ENCODE results near the gene RRM2. TPM values are rescaled to one million over a fixed set of nuclear protein-coding genes. Genes with fewer than 3 reads are reported as not detected.

RRM2 gene
- total and polyA plus RNA-seq, 2 donors (not counting 1 experiment from before 2014, with no cell fraction given): 6.1 to 36.3 TPM

- Histone ChIP-seq H3K79me2 (ENCODE audit: control insufficient read depth, insufficient read depth, low read length) (no peaks in the 10 kb centered on the region), H2AFZ (ENCODE audit: low read length) (no peak overlapping the region), H3K4me1 (ENCODE audit: control insufficient read depth, extremely low read depth, insufficient read depth, low read length) (no peaks in the 10 kb centered on the region), H4K20me1 (ENCODE audit: control insufficient read depth, extremely low read depth, insufficient read depth, low read length) (no peaks in the 10 kb centered on the region), H3K9me3 (ENCODE audit: control insufficient read depth, insufficient read depth, low read depth, low read length) (no peaks in the 10 kb centered on the region), H3K27me3 (ENCODE audit: control insufficient read depth, insufficient read depth, low read length) (peaks cover 20% of the 10 kb centered on the region), H3K27ac (ENCODE audit: insufficient read depth, low read length) (no peak overlapping the region), H3K4me3 (replicated peaks in 1 of 4; ENCODE audit: control extremely low read depth in 1 of 4, insufficient read depth in 1 of 4, low read depth in 3 of 4, low read length in 4 of 4) (no peak overlapping the region), H3K36me3 (ENCODE audit: control insufficient read depth, insufficient read depth, low read length) (no peaks in the 10 kb centered on the region), H3K4me2 (ENCODE audit: extremely low read depth, insufficient read depth, low read length) (no peak overlapping the region), H3K9ac (ENCODE audit: insufficient read depth, low read length) (no peak overlapping the region)
- TF ChIP-seq CTCF (conservative IDR thresholded peaks at IDR 0.05 in 1 of 2, IDR thresholded peaks at IDR 0.05 in 1 of 2; ENCODE audit: low read depth in 1 of 2, low read length in 2 of 2) (no peak), EZH2 (IDR thresholded peaks at IDR 0.05; ENCODE audit: low read length, missing control alignments) (no peak)
- no peak for DNase-seq (ENCODE audit: low read depth in 2 of 2)
Observed at GRCh38 chr2:10094271-10094814, 28.2 kb upstream of the RRM2 start.

- Histone ChIP-seq H3K27me3 (ENCODE audit: control insufficient read depth, insufficient read depth, low read length) (peaks cover 17% of the 10 kb centered on the region), H3K4me3 (replicated peaks in 1 of 4; ENCODE audit: control extremely low read depth in 1 of 4, insufficient read depth in 1 of 4, low read depth in 3 of 4, low read length in 4 of 4) (no peak overlapping the region)
Observed at GRCh38 chr2:10095175-10095574, 27.4 kb upstream of the RRM2 start.

GRCh38 chr2:10096641-10097040 is 25.9 kb upstream of the RRM2 start:
- no peak overlapping the region for H3K9ac ChIP-seq (ENCODE audit: insufficient read depth, low read length)
- no peak overlapping the region for H3K27ac ChIP-seq (ENCODE audit: insufficient read depth, low read length)
- no peaks in the 10 kb centered on the region for H3K79me2 ChIP-seq (ENCODE audit: control insufficient read depth, insufficient read depth, low read length)
- DNase-seq (ENCODE audit: low read depth in 2 of 2): no peak
- H3K36me3 ChIP-seq (ENCODE audit: control insufficient read depth, insufficient read depth, low read length): no peaks in the 10 kb centered on the region
- no peak overlapping the region for H3K4me2 ChIP-seq (ENCODE audit: extremely low read depth, insufficient read depth, low read length)
- TF ChIP-seq CTCF (conservative IDR thresholded peaks at IDR 0.05 in 1 of 2, IDR thresholded peaks at IDR 0.05 in 1 of 2; ENCODE audit: low read depth in 1 of 2, low read length in 2 of 2): no peak
- no peak for TF ChIP-seq EZH2 (IDR thresholded peaks at IDR 0.05; ENCODE audit: low read length, missing control alignments)
- no peak overlapping the region for H2AFZ ChIP-seq (ENCODE audit: low read length)
- H3K4me3 ChIP-seq (replicated peaks in 1 of 4; ENCODE audit: control extremely low read depth in 1 of 4, insufficient read depth in 1 of 4, low read depth in 3 of 4, low read length in 4 of 4): no peak overlapping the region
- no peaks in the 10 kb centered on the region for H4K20me1 ChIP-seq (ENCODE audit: control insufficient read depth, extremely low read depth, insufficient read depth, low read length)
- H3K4me1 ChIP-seq (ENCODE audit: control insufficient read depth, extremely low read depth, insufficient read depth, low read length): no peaks in the 10 kb centered on the region
- H3K27me3 ChIP-seq (ENCODE audit: control insufficient read depth, insufficient read depth, low read length): peaks cover 7% of the 10 kb centered on the region
- H3K9me3 ChIP-seq (ENCODE audit: control insufficient read depth, insufficient read depth, low read depth, low read length): no peaks in the 10 kb centered on the region

More at GRCh38 chr2:10095175-10095574, 27.4 kb upstream of the RRM2 start:
- H3K27ac ChIP-seq (ENCODE audit: insufficient read depth, low read length): no peak overlapping the region
- H3K79me2 ChIP-seq (ENCODE audit: control insufficient read depth, insufficient read depth, low read length): no peaks in the 10 kb centered on the region
- TF ChIP-seq CTCF (conservative IDR thresholded peaks at IDR 0.05 in 1 of 2, IDR thresholded peaks at IDR 0.05 in 1 of 2; ENCODE audit: low read depth in 1 of 2, low read length in 2 of 2): no peak
- H2AFZ ChIP-seq (ENCODE audit: low read length): no peak overlapping the region
- no peak for DNase-seq (ENCODE audit: low read depth in 2 of 2)
- no peaks in the 10 kb centered on the region for H4K20me1 ChIP-seq (ENCODE audit: control insufficient read depth, extremely low read depth, insufficient read depth, low read length)
- no peaks in the 10 kb centered on the region for H3K4me1 ChIP-seq (ENCODE audit: control insufficient read depth, extremely low read depth, insufficient read depth, low read length)
- H3K9ac ChIP-seq (ENCODE audit: insufficient read depth, low read length): no peak overlapping the region
- H3K4me2 ChIP-seq (ENCODE audit: extremely low read depth, insufficient read depth, low read length): no peak overlapping the region
- H3K36me3 ChIP-seq (ENCODE audit: control insufficient read depth, insufficient read depth, low read length): no peaks in the 10 kb centered on the region
- no peaks in the 10 kb centered on the region for H3K9me3 ChIP-seq (ENCODE audit: control insufficient read depth, insufficient read depth, low read depth, low read length)
